ENCODE results near the gene CDKN2D. TPM values are rescaled to one million over a fixed set of nuclear protein-coding genes. Genes with fewer than 3 reads are reported as not detected.
A peak's percentile ranks its signal among the peaks of the same experiment; 100 is the strongest.

Gene CDKN2D
- total RNA-seq, 1 donor from 2014 or later = 6.6 TPM

- FAIRE-seq (no peak), DNase-seq (ENCODE audit: low read depth) (no peak)
- Histone ChIP-seq H3K4me3 (ENCODE audit: low read depth, low read length) (no peak overlapping the region), H3K27me3 (ENCODE audit: control insufficient read depth, insufficient read depth, low read length) (no peaks in the 10 kb centered on the region), H3K36me3 (ENCODE audit: control insufficient read depth, insufficient read depth, low read length) (no peaks in the 10 kb centered on the region)
- no peak for TF ChIP-seq CTCF (IDR thresholded peaks at IDR 0.05; ENCODE audit: insufficient read depth, low read length, severe bottlenecking)
Measured at GRCh38 chr19:10600149-10600548, 31.4 kb upstream of the CDKN2D start.

GRCh38 chr19:10593820-10594637, 25.2 kb upstream of the CDKN2D start:
- H3K36me3 ChIP-seq (ENCODE audit: control insufficient read depth, insufficient read depth, low read length) = no peaks in the 10 kb centered on the region
- FAIRE-seq (no peak), DNase-seq (ENCODE audit: low read depth) (no peak)
- H3K27me3 ChIP-seq (ENCODE audit: control insufficient read depth, insufficient read depth, low read length) = no peaks in the 10 kb centered on the region
- no peak overlapping the region for H3K4me3 ChIP-seq (ENCODE audit: low read depth, low read length)
- TF ChIP-seq CTCF (IDR thresholded peaks at IDR 0.05; ENCODE audit: insufficient read depth, low read length, severe bottlenecking) = no peak

- no peak for TF ChIP-seq CTCF (IDR thresholded peaks at IDR 0.05; ENCODE audit: insufficient read depth, low read length, severe bottlenecking)
- H3K27me3 ChIP-seq (ENCODE audit: control insufficient read depth, insufficient read depth, low read length) = no peaks in the 10 kb centered on the region
- FAIRE-seq (no peak), DNase-seq (ENCODE audit: low read depth) (no peak)
- no peaks in the 10 kb centered on the region for H3K36me3 ChIP-seq (ENCODE audit: control insufficient read depth, insufficient read depth, low read length)
- no peak overlapping the region for H3K4me3 ChIP-seq (ENCODE audit: low read depth, low read length)
Measured at GRCh38 chr19:10593148-10593547, 24.4 kb upstream of the CDKN2D start.

GRCh38 chr19:10587839-10588150, 19.0 kb upstream of the CDKN2D start:
- Histone ChIP-seq H3K36me3 (ENCODE audit: control insufficient read depth, insufficient read depth, low read length) (peaks cover 8% of the 10 kb centered on the region), H3K4me3 (ENCODE audit: low read depth, low read length) (no peak overlapping the region), H3K27me3 (ENCODE audit: control insufficient read depth, insufficient read depth, low read length) (no peaks in the 10 kb centered on the region)
- FAIRE-seq (no peak), DNase-seq (ENCODE audit: low read depth) (no peak)
- TF ChIP-seq CTCF (IDR thresholded peaks at IDR 0.05; ENCODE audit: insufficient read depth, low read length, severe bottlenecking) = no peak

- DNase-seq (ENCODE audit: low read depth) = peak; percentile 60
- no peak for FAIRE-seq
- peak within 1 kb of the TSS; percentile 96 for H3K4me3 ChIP-seq (ENCODE audit: low read depth, low read length)
- TF ChIP-seq CTCF (IDR thresholded peaks at IDR 0.05; ENCODE audit: insufficient read depth, low read length, severe bottlenecking) = no peak
- no peaks in the 10 kb centered on the region for H3K27me3 ChIP-seq (ENCODE audit: control insufficient read depth, insufficient read depth, low read length)
- peaks cover 8% of the 10 kb centered on the region for H3K36me3 ChIP-seq (ENCODE audit: control insufficient read depth, insufficient read depth, low read length)
Measured at GRCh38 chr19:10587022-10587838, 18.5 kb upstream of the CDKN2D start, which contains the start of gene AP1M2. Gene AP1M2 (minus strand): TSS chr19:10587312. CDS start chr19:10587231, 81 bp downstream.

All from bronchial epithelial cell (primary cell).